ENCODE results near the gene TRAF6. TPM values are rescaled to one million over a fixed set of nuclear protein-coding genes. Genes with fewer than 3 reads are reported as not detected.

The TRAF6 gene
- total and polyA plus RNA-seq, 7 donors, result 3.6 to 15.5 (median 10.3) TPM

GRCh38 chr11:36453678-36454077 lies 56.4 kb downstream of the TRAF6 start:
- H3K4me3 ChIP-seq, result no peak overlapping the region
- no peaks in the 10 kb centered on the region for H3K9me3 ChIP-seq
- intact Hi-C loops (cut with DNase I), result no loop called here
- H3K27ac ChIP-seq, result no peak overlapping the region
- peaks cover 0 to 29% (median 16%) of the 10 kb centered on the region in 4 donors for H3K4me1 ChIP-seq
- no peaks in the 10 kb centered on the region for H3K36me3 ChIP-seq
- no peak for DNase-seq
- no peak for TF ChIP-seq CTCF (IDR thresholded peaks at IDR 0.05)
- no peak for TF ChIP-seq POLR2AphosphoS5 (IDR thresholded peaks at IDR 0.05)
- no peak for TF ChIP-seq EP300 (IDR thresholded peaks at IDR 0.05)
- no peak for TF ChIP-seq POLR2A (IDR thresholded peaks at IDR 0.05)
- WGBS, 2 donors, result 42 to 56% methylated on average over 3 of the region's 3 CpGs
- no peaks in the 10 kb centered on the region for H3K27me3 ChIP-seq

- intact Hi-C loops (cut with DNase I), result no loop called here
- H3K27me3 ChIP-seq, result no peaks in the 10 kb centered on the region
- no peak for DNase-seq
- no peak overlapping the region for H3K27ac ChIP-seq
- H3K36me3 ChIP-seq, result no peaks in the 10 kb centered on the region
- no peak overlapping the region for H3K4me3 ChIP-seq
- WGBS, 2 donors, result 7 to 14% methylated on average over 1 of the region's 1 CpG
- no peaks in the 10 kb centered on the region for H3K9me3 ChIP-seq
- TF ChIP-seq CTCF (IDR thresholded peaks at IDR 0.05), result no peak
- no peak for TF ChIP-seq EP300 (IDR thresholded peaks at IDR 0.05)
- no peak for TF ChIP-seq POLR2A (IDR thresholded peaks at IDR 0.05)
- TF ChIP-seq POLR2AphosphoS5 (IDR thresholded peaks at IDR 0.05), result no peak
- H3K4me1 ChIP-seq, result peaks cover 0 to 29% (median 16%) of the 10 kb centered on the region in 4 donors
Measured at GRCh38 chr11:36452961-36453360, 57.1 kb downstream of the TRAF6 start.

GRCh38 chr11:36452236-36452940 lies 57.7 kb downstream of the TRAF6 start:
- Histone ChIP-seq H3K9me3 (no peaks in the 10 kb centered on the region), H3K36me3 (no peaks in the 10 kb centered on the region), H3K27ac (no peak overlapping the region), H3K4me1 (peaks cover 0 to 29% (median 16%) of the 10 kb centered on the region in 4 donors), H3K27me3 (no peaks in the 10 kb centered on the region), H3K4me3 (no peak overlapping the region)
- WGBS, 2 donors, result 46 to 48% methylated on average over 5 of the region's 5 CpGs
- intact Hi-C loops (cut with DNase I), result no loop called here
- TF ChIP-seq POLR2A (IDR thresholded peaks at IDR 0.05), result no peak
- no peak for TF ChIP-seq CTCF (IDR thresholded peaks at IDR 0.05)
- TF ChIP-seq EP300 (IDR thresholded peaks at IDR 0.05), result no peak
- TF ChIP-seq POLR2AphosphoS5 (IDR thresholded peaks at IDR 0.05), result no peak
- no peak for DNase-seq

- Histone ChIP-seq H3K4me1 (peaks cover 0 to 26% (median 14%) of the 10 kb centered on the region in 4 donors), H3K27me3 (no peaks in the 10 kb centered on the region), H3K9me3 (no peaks in the 10 kb centered on the region), H3K4me3 (no peak overlapping the region), H3K27ac (no peak overlapping the region), H3K36me3 (no peaks in the 10 kb centered on the region)
- TF ChIP-seq CTCF (IDR thresholded peaks at IDR 0.05) (no peak), EP300 (IDR thresholded peaks at IDR 0.05) (no peak), POLR2A (IDR thresholded peaks at IDR 0.05) (no peak), POLR2AphosphoS5 (IDR thresholded peaks at IDR 0.05) (no peak)
- DNase-seq, result no peak
- WGBS, 2 donors, result 78 to 94% methylated on average over 1 of the region's 1 CpG
- intact Hi-C loops (cut with DNase I), result no loop called here
Measured at GRCh38 chr11:36451681-36452080, 58.4 kb downstream of the TRAF6 start.

- no peaks in the 10 kb centered on the region for H3K36me3 ChIP-seq
- whole genome bisulfite sequencing, 2 donors, result 95 to 96% methylated on average over 6 of the region's 6 CpGs
- no peak for DNase-seq
- intact Hi-C loops (cut with DNase I), result no loop called here
- H3K27me3 ChIP-seq, result no peaks in the 10 kb centered on the region
- no peak overlapping the region for H3K27ac ChIP-seq
- no peaks in the 10 kb centered on the region for H3K9me3 ChIP-seq
- TF ChIP-seq POLR2A (IDR thresholded peaks at IDR 0.05), result no peak
- no peak for TF ChIP-seq CTCF (IDR thresholded peaks at IDR 0.05)
- TF ChIP-seq EP300 (IDR thresholded peaks at IDR 0.05), result no peak
- TF ChIP-seq POLR2AphosphoS5 (IDR thresholded peaks at IDR 0.05), result no peak
- no peak overlapping the region for H3K4me3 ChIP-seq
- peaks cover 0 to 20% (median 13%) of the 10 kb centered on the region in 4 donors for H3K4me1 ChIP-seq
Measured at GRCh38 chr11:36451045-36451444, 59.0 kb downstream of the TRAF6 start.

Data from sigmoid colon (tissue), 7 donors.